Fibroblast of peridontal ligament (primary cell): Measurements from ENCODE around the gene SYP.

Source experiments
- DNase-seq: peaks from one replicate; pipeline ENCODE4 v3.0.0-alpha.2; 2010; ENCODE audit errors: extremely low read depth

The SYP gene

DNA sequence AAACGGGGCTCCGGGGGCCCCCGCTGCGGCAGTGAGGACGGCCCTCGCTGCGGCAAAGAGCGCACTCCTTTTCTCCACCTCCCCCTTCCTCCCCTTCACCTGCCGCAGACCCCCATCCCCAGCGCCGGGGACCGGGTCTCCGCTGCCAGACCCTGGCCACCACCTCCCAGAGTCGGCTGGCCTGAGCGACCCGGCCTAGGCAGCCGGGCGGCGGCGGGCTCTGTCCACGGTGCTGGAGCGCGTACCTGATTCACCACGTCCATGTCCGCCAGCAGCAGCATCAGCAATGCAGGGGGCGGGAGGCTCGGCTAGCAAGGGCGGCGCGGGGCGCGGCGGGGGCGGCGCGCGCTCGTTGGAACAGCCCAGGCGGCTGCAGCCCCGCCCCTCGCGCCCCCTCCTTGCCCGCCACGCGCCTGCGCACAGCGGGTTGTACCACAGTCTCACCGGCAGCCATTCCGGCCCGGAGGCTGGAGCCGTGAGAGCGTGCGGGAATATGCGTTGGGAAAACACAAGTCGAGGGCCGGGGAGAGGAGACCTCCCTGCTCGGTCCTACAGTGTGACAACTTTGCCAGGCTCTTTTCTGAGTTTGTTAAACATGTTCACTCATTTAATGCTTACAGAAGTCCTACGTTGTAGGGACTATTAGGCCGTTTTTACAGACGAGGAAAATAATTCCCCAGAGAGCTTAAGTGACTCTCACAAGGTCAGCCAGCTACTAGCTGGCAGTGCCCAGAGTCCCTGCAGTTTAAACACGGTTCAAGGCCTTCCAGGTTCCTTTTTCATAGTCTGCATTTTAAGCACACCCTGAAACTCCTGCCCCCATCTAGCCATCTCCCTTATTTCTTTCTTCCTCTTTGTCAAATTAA lies at the start of gene SYP:
TSS of gene SYP (minus strand) at position 288 of the 866 bp plus-strand sequence. CDS start at position 281, 7 bp downstream.
- DNase-seq = peak; percentile 67

DNA sequence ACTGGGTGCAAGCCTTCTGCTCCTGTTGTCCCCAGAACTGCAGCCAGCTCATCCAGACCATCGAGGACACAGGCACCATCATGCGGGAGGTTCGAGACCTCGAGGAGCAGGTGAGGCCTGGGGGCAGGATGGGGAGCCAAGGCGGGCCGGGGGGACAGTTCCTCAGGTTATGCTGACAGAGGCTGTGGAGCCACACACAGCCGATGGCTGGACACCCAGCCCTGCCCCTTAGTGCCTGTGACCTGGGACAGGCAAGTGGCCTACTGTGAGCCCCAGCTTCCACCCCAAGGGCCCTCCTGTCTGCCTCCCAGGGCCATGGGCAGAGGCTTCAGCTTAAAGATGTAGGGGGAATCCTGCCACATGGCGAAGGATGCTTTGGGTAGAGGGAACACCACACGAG lies 49.6 kb upstream of the SYP start:
- no peak for DNase-seq

DNA sequence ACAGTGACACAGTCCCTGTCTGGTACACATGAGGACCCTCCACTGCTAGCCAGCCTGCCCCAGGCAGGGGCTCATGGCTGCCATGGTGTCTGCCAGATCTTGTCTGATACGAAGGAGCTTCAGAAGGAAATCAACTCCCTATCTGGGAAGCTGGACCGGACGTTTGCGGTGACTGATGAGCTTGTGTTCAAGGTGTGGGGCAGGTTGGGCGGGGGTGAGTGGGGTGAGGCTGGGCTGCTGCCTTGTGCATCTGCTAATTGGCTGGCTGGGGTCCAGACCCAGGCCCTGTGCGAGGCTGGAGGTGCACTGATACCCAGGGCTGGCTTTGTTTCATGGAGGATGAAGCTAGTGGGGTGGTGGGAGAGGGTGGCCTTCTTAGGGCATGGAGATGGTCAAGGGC lies 49.1 kb upstream of the SYP start:
- no peak for DNase-seq

DNA sequence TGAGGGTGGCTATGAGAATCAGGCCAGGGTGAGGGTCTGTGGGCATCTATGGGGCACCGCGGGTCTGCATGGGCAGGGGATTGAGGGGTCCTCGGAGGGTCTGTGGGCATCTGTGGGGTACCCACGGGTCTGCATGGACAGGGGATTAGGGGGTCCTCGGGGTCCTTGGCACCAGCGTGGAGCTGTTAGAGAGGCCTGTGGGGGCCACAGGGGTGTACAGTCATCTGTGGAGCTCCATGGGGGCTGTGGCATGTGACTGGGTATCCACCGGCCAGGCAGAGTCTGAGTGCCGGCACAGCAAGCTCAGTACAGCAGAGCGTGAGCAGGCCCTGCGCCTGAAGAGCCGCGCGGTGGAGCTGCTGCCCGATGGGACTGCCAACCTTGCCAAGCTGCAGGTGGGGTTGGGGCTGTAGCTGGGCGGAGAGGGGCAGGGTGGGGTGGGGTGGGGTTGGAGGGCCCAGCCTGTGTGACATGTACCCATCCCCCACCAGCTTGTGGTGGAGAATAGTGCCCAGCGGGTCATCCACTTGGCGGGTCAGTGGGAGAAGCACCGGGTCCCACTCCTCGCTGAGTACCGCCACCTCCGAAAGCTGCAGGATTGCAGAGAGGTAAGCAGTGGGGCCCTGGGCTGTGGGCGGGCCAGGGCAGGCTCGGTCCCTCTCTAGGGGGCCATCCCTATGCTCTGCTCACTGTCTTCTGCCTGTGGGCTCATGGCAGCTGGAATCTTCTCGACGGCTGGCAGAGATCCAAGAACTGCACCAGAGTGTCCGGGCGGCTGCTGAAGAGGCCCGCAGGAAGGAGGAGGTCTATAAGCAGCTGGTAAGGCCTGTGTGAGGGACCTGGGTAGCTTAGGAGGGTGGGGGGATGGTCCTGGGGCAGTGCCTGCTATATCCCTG lies 48.2 kb upstream of the SYP start:
- no peak for DNase-seq

DNA sequence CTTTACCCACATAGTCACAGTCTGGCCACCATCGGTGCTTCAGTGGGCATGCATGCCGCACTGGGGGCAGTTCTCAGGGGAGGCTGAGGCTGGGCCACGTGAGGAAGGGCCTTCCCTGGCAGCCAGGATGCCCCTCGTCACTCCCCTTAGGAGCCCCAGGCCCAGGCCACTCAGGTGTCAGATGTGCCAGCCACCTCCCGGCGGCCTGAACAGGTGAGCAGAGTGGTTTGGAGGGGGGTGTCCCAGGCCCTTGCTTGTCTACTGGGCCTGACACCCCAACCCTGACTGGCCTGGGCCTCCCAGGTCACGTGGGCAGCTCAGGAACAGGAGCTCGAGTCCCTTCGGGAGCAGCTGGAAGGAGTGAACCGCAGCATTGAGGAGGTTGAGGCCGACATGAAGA lies 47.4 kb upstream of the SYP start:
- no peak for DNase-seq

DNA sequence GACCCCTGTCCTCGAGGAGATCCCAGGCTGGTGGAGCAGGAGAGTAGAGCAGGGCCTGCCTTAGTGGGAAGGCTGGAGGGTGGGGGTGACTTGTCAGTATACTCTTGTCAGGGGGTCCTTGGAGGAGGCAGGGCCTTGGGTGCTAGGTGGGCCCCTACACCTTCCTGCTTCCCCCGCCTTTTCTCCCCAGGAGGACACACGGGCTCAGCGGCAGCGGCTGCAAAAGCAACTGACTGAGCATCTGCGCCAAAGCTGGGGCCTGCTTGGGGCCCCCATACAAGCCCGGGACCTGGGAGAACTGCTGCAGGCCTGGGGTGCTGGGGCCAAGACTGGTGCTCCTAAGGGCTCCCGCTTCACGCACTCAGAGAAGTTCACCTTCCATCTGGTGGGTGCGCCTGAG lies 46.5 kb upstream of the SYP start:
- no peak for DNase-seq

DNA sequence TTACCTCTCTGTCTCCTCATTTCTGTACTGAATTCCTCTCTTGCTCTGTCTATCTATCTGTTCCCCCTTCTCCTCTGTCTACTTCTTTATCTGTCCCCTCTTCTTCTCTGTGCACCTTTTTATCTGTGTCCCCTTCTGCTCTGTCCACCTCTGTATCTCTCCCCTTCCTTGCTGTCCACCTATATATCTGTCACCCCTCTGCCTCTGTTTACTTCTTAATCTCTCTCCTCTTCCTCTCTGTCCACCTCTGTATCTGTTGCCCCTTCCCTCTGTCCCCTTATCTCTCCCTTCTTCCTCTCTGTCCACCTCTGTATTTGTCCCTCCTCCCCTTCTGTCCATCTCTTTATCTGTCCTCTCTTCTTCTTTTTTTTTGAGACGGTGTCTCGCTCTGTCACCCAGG lies 44.2 kb upstream of the SYP start:
- DNase-seq = no peak

DNA sequence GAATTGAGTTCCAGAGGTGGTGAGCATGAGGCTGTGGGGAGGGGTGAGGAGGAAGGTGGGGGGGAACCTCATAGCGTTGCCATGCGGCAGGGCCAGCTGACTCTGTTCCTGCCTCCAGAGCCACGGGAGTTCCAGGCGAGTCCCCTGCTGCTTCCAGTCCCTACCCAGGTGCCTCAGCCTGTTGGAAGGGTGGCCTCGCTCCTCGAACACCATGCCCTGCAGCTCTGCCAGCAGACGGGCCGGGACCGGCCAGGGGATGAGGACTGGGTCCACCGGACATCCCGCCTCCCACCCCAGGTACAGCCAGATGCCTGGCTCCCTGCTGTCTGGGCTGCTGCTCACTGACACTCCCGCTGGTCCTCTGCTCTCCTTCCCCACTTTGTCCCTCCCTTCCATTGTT lies 43.2 kb upstream of the SYP start:
- no peak for DNase-seq

DNA sequence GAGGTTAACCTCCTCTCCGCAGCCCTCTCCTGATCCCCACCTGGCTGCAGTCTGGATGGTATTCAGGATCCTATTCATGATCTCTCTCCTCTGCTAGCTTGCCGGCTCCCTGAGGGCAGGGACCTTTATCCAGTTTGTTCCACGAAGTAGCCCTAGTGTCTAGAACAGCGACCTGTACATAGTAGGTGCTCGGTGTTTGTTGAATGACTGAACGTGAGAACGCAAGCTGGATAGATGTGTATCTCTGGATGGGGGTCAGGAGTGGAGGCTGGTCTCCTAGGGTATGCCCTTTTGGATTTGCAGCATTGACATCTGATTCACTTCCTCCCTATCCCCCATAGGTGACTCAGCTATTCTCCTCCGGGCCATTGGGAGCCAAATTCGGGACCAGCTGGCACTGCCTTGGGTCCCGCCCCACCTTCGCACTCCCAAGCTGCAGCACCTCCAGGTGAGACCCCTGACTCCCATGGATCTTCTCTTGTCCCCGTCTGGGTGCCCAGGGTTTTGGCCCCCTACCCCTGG lies 42.6 kb upstream of the SYP start:
- no peak for DNase-seq

DNA sequence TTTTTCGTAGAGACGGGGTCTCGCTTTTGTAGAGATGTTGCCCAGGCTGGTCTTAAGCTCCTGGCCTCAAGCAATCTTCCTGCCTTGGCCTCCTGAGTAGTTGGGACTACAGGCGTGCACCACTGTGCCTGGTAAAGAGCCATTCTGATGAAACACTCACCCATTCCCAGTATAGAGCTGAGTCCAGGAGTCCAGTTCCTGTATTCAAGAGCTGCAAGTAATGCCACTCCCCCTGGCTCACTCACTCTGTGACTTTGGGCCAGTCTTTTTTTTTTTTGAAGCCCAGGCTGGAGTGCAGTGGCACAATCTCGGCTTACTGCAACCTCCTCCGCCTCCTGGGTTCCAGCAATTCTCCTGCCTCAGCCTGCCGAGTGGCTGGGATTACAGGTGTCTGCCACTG lies 38.7 kb upstream of the SYP start:
- DNase-seq = no peak

DNA sequence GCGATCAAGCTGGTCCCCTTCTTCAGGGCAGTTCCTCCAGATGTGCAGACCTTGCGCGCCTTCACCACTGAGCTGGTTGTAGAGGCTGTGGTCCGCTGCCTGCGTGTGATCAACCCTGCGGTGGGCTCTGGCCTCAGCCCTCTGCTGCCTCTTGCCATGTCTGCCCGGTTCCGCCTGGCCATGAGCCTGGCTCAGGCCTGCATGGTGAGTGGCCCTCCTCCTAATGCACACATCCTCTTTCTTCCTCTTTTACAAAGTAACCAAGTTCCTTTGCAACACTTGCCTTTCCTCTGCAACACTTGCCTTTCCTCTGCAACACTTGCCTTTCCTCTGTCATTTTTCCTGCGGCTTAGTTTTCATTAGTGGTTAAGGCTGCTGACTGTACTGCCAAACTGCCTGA lies 37.1 kb upstream of the SYP start:
- DNase-seq = no peak

DNA sequence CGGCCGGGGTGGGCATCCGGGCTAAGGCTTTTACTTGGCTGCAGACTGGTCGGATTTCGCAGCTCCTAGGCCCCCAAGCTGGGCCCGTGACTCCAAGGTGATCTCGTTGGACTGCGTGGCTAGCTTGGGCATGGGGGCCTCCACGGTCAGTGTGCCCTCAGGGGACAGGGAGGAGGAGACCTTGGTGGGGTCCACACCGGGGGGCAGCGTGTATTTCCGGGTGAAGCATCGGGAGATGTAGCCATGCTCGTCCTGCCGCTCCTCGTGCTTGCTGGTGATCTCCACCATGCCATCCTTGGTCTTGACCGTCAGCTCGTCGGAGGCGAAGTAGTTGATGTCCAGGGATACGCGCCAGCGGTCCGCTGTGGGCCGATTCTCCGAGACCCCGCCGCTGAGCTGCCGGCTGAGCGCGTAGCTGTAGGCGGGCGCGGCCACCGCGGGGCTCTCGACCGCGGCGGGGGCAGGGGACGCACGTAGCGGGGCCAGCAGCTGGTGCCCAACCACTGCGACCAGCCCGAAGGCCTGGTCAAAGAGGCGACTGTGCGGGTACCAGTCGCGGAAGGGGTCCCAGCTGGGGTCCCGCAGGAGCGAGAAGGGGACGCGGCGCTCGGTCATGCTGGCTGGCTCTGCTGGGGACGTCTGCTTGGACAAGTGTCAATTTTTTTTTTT lies 34.0 kb upstream of the SYP start:
- no peak for DNase-seq

DNA sequence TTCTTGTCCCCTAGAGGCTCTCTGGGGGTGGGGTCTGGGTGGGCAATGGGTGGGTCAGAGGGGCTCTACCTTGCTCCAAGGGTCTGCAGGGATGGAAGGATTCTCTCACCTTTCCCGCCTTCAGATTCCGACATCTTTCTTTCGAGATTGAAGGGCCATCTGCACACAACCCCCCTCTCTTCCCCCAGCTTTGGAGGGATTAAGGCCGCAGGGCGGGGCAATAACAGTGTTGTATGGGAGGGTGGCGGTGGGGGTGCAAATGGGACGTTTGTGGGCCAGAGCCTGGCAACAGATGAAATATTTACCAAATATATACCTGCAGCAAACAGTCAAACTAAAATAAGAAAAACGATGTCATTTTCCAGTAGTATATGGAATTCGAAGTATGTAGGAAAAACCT lies 33.2 kb upstream of the SYP start, which contains the start of gene CACNA1F:
TSS of gene CACNA1F (minus strand) at position 165 of the 400 bp plus-strand sequence. CDS start at position 134, 31 bp downstream.
- no peak for DNase-seq

DNA sequence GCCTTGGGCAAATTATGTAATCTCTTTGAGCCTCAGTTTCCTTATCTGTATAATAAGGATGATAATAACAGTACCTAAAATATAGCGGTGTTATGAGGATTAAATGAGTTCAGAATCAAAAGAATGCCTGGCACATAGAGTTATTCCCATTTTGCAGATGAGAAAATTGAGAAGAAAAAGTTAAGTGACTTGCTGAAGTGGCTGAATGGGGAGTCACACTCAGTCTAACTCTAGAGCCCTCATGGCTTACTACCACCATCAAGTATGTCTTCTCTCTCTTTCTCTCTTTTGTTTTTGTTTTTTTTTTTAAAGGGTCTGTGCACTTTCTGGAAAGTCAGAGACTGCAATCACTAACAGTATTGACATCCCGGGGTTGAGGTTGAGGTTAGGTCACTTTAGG lies 32.5 kb upstream of the SYP start:
- no peak for DNase-seq

DNA sequence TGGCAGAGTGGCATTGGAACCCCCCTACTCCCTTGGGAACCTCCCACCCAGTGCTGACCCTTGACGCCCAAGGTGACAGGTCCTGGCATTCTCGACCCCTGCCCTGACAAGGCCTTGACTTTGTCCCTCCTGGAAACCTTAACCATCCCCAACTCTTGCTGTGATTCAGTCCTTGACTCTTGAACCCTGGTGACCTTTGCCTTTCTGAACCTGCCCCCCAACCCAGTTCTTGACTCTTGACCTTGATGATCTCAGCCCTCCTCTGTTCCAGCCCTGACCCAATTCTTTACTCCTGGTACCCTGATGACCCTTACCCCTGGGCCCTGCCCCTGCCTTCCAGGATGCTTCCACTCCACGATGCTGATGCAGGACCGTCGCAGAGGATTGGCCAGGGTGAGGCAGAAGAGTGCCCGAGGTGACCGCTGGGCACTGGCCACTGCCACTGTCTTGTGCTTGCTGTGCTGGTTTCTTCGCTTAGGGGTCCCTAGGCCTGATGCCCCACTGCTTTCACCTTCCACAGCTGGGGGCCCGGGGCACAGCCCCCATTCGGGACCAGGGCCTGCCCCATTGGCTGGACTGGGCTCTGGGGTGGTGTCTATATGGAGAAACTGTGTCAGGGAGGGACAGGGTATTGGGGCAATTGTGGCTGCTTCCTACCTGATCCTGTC lies 31.5 kb upstream of the SYP start:
- DNase-seq = no peak

DNA sequence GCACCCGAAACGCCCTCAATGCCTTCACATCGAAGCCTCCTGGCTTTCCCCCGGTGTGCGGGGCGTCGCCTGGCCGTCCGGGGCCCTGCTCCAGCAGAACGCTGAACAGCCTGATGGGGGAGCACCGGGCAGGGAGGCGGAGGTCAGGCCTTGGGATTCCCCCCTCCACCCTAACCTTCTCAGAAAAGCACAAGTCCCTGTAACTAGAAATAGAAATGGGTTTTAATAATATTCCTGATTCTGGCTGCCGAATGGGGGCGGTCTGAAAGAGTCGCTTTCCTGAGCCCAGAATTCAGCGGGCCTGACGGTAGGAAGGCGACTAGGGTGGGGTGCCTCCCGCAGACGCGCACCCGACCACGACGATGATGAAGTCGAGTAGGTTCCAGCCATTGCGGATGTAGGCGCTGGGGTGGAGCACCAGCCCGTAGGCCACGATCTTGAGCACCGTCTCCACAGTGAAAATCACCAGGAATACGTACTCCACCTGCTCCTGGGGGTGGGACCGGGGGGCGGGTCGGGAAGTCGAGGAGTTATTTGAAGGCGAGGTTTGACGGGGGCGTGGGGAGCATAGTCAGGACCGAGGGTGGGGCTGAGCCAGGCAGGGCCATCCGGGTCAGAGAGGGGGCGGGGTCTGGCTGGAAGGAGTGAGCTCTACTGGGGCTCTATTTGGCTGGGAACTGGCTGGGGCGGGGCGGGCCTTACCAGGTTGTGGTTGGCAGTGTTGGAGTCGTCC lies 30.7 kb upstream of the SYP start:
- no peak for DNase-seq

DNA sequence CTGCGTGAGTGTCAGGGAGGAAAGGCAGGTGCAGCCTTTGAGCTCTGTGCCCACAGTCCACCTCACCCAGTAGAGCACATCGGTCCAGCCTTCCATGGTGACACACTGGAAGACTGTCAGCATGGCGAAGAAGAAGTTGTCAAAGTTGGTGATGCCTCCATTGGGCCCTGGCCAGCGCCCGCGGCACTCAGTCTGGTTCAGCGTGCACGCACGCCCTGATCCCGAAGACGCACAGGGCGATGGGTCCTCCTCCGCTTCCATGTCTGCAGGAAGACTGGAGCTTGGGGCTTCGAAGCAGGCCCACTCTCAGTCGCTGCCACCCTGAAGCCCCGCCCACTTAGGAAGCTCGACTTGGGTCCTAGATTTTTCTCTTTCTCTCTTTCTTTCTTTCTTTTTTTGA lies 28.2 kb upstream of the SYP start:
- no peak for DNase-seq

DNA sequence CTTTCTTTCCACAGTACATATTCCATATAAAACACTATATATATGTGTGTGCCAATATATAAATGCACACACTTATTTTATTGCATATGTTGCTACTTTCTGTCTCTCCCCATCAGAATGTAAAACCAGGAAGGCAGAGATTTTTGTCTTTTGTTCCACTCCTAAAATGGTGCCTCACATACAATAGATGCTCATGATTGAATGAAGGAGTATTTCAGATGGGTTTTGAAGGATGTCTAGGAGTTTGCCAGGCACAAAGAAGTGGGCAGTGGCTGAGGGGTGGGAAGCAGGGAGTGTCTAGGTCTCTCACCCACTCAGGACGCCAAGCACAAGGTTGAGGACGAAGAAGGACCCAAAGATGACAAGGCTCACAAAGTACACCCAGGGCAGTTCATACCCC lies 27.7 kb upstream of the SYP start:
- no peak for DNase-seq

DNA sequence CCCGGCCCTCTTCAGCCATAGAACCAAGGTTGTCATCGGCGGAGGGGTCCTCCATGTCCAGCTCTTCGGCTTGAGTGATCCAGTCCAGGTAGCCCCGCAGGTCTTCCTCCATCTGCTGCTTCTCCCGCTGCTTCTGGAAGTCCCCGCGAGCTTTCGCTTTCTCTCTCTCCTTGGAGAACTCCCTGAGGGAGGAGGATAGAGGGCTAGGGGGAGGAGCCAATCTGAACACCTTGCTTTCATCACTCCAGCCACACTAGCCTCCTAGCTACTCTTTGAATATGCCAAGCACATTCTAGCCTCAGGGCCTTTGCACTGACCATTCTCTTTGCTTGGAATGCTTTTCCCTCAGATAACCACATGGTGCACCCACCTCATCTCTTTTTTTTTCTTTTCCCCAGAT lies 27.0 kb upstream of the SYP start:
- DNase-seq = no peak

DNA sequence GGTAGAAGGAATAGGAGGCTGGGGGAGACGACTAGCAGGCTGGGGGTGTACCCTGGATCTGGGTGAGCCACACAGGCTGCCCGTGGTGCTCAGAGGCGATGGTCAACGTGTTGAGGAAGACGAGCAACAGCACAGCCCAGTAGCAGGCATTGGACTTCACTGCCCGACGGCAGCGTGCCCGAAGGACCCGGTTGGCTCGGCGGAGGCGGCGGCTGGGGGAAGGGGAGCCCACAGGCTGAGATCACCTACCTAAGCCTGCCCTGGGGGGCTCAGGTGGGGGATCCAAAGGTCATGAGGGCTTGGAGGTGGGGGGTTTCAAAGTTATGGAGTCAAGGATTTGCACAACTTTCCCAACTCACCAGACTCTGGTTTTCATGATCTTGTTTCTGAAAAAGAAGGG lies 25.9 kb upstream of the SYP start:
- DNase-seq = no peak

DNA sequence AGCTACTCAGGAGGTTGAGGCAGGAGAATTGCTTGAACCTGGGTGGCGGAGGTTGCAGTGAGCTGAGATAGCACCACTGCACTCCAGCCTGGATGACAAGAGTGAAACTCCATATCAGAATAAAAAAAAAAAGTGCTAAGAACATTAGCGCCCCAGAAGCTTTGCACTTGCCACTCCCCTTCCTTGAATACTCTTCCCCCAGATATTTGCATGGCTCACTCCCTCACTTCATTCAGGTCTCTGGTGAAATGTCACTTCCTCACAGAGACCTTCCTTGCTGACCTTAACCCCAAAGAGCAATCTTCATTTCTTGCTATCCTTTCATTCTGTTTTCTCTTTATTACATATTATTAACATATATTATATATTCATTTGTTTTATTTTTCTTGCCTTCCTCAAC lies 21.9 kb upstream of the SYP start:
- DNase-seq = no peak
